ENCODE measurements around the gene OSER1. TPM values are rescaled to one million over a fixed set of nuclear protein-coding genes. Genes with fewer than 3 reads are reported as not detected.

Gene OSER1
- total RNA-seq, 1 donor from 2014 or later: 35.2 TPM

DNA sequence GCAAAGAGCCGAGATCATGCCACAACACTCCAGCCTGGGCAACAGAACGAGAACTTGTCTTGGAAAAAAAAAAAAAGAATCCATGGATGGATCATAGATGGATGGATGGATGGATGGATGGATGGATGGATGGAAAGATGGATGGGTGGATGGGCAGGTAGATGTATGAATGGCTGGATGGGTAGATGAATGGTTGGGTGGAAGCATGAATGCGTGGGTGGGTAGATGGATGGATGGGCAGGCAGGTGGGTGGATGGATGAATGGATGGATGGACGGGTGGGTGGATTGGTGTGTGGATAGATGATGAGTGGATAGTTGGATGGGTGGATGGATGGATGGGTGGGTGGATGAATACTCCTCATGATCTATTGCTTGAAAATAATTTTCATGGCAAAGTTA, 25.0 kb downstream of the OSER1 start:
- DNase-seq (no peak), ATAC-seq (no peak)
- intact Hi-C loops (cut with micrococcal nuclease): loop anchor here (5.0 kb wide), 1 partner anchor 63 kb away; no protein-coding TSS in a partner anchor

DNA sequence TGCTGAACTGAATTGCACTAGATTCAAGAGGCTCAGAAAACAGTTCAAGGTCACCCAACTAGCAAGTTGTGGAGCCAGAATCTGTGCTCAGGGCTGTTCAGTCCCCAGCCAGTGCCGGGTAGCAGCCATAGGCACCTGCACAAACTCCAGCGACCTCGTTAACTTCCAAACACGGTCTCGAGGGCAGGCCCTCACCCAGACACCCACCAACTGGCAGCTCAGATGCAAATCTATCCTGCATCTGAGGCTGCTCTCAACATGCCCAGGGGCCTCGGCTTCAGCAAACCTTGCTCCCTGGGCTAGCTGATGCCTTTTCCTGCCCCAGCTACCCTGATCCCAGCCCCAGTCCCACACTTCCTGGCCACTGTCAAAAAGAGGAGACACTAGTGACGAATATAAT, 27.3 kb downstream of the OSER1 start:
- intact Hi-C loops (cut with micrococcal nuclease): no loop called here

DNA sequence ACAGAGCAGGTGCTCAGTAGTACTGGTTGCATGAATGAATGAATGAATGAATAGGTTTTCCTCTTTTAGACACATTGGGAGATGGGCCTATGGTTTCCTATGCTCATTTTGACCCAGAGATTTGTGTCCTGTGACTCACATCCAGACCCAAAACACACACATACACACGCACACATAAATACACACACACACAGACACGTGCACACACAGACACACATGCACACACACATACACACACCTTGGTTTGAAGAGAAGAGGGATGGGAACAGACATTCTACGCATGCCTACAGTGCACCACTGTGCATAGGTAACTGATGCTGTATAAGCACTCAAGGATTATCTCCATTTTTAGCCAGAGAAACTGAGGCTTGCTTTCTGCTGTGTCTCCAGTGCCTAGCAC, 27.7 kb downstream of the OSER1 start:
- ATAC-seq (no peak), DNase-seq (no peak)
- intact Hi-C loops (cut with micrococcal nuclease): no loop called here

More for the DNA sequence above, 27.3 kb downstream of the OSER1 start:
- no peak for ATAC-seq
- peak; percentile 39 for DNase-seq

DNA sequence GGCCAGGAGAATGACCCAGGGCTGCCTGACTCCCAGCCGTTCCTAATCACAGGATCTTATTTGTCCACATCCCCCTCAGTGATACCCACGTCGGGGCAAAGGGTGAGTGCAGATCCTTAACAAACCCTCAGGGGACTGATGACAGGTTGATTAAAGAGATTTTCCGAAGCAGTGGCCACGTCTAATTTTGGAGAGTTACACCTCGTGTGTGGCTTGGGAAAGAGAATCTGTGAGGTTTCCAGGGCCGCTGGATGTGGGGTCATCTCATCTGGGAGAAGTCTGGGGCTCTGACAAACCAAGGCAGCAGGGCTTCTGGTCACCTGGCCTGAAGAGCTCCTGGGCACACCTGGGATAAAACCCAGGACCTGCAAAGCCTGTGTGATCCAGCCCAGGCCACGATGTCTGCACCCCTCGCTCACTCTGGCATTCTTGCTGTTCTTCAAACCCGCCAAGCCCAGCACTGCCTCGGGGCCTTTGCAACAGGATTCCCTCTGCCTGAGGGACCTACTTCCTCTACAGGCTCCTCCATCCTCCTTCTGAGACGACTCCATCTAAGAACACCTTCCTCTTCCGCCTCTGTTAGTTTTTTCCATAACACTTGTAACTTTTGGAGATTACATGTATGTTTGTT, 28.3 kb downstream of the OSER1 start:
- ATAC-seq (no peak), DNase-seq (no peak)
- intact Hi-C loops (cut with micrococcal nuclease): no loop called here

DNA sequence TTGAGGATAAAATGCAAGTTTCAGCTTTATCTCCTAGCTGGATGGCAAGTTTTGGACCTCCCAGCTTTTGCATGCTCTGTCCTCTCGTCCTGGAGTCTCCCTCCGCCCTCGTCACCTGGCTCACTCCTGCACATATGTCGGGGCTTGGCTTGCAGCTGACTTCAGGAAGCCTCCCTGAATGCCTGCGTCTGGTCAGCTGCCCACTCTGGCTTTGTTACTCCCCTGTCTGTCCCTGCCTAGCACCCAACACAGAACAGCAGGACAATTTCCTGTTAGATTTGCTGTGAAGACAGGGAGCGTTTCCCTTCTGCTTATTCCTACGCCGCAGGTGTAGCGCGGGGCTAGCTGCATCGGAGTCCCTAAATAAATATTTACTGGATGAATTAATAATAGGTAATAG, 29.0 kb downstream of the OSER1 start:
- ATAC-seq (peak; percentile 58), DNase-seq (peak; percentile 62)
- intact Hi-C loops (cut with micrococcal nuclease): no loop called here

DNA sequence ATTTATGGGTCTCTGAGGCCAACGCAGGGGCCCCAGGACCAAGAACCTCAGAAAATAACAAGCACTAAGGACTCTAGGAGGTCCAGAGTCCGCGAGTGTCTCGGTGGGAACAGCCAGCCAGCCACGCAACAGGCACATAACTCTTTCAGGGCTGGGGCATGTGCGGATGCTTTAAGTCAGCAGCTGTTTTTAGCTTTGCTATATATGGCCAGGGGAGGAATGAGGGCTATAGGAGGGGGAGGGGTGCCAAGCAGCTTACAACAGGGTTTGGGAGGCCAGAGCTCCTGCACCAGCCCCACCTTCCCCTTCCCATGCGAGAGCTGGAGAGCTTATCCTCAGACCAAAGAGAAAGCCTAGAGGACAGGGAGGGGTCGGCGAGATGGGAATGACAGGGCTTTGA, 29.8 kb downstream of the OSER1 start:
- DNase-seq: peak; percentile 81
- intact Hi-C loops (cut with micrococcal nuclease): no loop called here
- peak; percentile 86 for ATAC-seq

DNA sequence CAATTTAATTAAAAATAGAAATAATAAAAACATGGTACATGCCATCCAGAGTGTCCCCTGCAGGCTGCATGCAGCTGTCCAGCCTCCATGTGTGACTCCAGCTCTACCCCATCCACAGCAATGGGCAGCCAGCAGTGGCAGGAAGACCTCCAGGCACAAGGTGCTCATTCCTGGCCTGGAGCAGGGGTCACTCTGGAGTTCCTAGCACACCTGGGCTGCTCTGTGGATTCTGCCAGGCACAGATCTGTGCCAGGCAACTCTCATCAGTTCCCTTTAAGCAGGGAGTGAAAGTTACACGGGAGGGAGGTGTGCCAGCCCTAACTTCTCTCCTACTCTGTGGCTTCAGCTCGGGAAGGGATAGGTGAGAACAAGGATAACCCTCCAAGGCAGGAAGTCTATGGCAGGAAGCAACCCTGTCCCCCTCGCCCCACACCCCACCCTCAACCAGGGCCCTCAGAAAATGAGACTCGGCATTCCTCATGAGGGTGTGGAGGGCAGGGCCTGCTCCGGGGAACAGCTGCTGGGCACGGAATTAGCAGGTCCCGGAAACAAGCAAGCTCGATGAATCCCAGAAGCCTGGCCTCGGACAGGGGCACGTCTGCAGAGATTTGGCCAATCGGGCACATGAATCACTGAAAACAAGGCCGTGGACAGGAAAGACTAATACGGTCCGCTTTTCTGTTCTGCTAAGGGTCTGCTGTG, 33.6 kb downstream of the OSER1 start:
- no peak for ATAC-seq
- intact Hi-C loops (cut with micrococcal nuclease): no loop called here
- no peak for DNase-seq

DNA sequence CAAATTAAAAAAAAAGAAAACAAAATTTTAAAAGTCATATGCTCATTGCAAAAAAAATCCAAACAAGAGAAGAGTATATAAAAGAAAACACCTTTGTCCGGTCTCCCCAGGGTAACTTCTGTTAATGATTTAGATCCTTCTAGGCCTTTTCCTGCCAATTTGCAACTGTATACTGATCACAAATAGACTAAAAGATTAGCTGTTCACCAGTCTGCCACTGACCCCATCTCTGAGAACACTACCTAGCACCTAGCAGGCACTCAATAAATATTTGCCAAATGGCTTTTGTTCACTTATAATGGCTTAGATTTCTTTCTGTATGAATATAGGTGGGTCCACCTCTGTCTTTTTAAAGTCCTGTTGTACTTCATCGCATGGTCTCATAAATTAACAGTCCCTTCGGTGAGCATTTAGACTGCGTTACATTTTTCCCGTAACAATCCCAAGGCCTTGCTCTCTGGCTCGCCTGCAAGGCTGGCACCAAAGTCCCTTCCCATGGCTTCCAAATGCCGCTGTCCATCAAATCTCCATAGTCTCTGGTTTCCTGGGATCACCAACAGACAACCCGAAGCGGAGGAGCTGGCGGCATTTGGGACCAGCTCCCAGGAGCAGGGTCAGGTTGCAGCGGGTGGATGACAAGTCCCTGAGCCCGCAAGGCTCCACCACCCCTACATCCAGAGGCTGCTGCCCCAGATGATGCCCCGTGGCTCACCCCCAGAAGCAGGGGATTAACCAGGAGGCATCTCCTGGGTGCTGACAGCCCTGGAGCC, 35.4 kb downstream of the OSER1 start:
- intact Hi-C loops (cut with micrococcal nuclease): no loop called here

DNA sequence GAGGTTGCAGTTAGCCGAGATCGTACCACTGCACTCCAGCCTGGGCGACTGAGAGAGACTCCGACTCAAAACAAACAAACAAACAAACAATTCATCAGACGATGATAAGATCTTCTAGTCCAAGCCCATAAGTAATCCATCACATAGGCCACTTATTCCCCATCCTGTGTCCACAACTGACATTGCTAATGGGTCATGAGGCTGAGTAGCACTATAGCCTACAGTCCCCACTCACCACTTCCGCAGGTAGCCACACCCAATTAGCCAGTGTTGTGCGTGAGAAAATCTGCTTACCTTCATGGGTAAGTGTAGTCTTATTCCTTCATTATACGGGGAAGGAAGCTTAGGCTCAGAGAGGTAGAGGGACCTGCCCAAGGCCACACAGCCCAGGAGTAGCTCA, 36.7 kb downstream of the OSER1 start:
- intact Hi-C loops (cut with micrococcal nuclease): no loop called here
- no peak for ATAC-seq
- no peak for DNase-seq

More for the DNA sequence above, 35.4 kb downstream of the OSER1 start:
- peak; percentile 48 for ATAC-seq
- DNase-seq: peak; percentile 49

DNA sequence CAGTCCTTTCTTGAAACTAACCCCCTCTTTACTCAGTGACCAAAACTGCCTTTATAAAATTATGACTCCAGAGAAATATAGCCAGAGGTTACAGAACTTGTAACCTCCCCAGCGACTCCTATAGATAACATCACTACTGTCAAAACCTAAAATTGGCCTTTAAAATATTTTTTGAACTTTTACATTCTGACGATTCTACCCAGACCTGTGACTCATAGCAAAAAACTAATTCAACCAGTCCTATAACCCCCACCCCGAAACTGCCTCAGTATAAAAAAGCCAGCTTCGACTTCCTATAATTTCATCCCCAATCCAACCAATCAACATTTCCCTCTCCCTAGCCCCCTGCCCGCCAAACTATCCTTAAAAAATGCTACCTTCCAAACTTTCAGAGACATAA, 37.5 kb downstream of the OSER1 start:
- intact Hi-C loops (cut with micrococcal nuclease): no loop called here
- DNase-seq (no peak), ATAC-seq (no peak)

DNA sequence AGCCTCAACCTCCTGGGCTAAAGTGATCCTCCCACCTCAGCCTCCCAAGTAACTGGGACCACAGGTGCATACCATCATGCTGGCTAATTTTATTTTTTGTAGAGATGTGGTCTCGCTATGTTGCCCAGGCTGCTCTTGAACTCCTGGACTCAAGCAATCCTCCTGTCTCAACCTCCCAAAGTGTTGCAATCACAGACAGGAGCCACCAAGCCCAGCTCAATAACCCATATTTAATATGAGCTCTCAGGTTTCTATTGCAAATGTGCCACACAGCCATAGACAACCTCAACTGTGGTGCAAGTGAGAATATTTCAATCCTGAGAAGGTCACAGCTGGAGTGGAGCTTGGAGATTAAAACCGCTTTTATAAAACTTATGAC, 38.0 kb downstream of the OSER1 start:
- intact Hi-C loops (cut with micrococcal nuclease): no loop called here
- DNase-seq: no peak
- ATAC-seq: no peak

DNA sequence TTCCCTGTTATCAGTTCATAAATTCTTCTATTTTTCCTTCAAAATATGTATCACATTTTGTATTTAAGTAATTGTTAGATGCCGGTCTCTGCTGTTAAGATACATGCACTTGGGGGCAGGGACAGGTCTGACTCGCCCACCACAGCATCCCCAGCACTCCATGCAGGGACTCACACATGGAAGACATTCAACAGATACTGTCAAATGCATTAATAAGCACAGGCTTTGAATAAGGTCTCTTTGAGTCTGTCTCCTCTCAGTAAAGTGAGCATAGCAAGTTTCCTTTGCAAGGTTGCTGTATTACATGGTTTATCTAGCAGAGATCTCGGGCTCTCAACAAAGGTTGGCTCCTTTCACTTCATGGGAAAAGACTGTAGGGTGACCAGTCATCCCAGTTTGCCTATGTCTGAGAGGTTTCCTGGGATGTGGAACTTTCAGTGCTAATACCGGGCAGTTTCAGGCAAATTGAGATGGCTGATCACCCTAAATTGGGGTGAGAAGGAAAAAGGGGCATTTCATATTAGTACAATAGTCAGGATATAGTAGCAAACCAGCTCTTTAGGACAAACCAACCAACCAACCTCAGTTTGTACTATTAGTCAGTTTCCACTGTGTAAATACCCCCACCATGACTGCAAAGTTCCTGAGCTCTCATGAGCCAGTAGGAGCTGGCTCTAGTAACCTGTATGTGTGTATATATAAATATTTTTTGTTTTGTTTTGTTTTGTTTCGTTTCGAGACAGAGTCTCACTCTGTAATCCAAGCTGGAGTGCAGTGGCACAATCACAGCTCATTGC, 38.6 kb downstream of the OSER1 start:
- intact Hi-C loops (cut with micrococcal nuclease): no loop called here
- ATAC-seq (no peak), DNase-seq (no peak)

DNA sequence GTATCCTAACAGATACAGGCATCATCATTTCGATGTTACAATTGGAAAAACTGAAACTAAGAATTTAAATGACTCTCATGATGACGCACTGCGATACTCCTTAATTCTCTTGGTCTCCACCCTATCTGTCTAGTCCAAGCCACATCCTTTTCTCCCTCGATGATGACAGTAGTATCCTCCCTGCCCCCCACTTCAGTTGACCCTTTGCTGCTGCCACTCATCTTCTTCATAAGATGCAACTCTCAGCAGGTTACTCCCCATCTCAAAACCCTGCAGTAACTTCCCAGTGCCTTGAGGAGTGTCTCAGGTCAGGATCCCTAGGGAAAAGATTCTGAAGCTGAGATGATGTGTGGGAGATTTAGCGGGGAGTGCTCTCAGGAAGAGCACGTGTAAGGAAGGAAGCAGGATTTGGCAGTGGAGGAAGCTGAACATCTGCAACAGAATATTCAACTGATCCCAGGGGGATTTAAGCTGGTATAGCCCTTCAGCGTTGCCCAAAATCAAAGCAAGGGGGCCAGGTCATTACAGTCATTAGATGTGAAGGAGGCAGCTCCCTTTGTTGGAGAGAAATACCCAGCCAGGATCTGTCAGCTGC, 39.7 kb downstream of the OSER1 start:
- DNase-seq: no peak
- no peak for ATAC-seq
- intact Hi-C loops (cut with micrococcal nuclease): no loop called here

DNA sequence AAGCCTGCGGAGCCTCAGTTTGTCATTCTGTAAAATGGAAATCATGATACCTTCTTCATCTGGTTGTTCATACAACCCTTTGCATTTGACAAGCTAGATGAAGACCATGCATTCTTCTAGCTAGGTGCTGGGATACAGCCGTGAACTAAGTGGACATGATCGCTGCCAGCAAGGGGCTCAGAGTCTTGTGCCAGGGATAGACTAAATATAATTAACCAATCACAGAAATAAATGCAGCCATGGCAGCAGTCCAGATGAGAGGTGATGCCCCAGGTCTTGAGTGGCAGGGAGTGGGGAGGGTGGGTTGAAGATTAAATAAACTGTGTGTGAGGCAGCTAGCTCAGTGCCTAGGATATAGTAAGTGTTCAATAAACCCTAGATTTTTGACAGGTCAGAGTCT, 42.8 kb downstream of the OSER1 start:
- intact Hi-C loops (cut with micrococcal nuclease): no loop called here
- ATAC-seq: peak; percentile 57
- DNase-seq: peak; percentile 47

DNA sequence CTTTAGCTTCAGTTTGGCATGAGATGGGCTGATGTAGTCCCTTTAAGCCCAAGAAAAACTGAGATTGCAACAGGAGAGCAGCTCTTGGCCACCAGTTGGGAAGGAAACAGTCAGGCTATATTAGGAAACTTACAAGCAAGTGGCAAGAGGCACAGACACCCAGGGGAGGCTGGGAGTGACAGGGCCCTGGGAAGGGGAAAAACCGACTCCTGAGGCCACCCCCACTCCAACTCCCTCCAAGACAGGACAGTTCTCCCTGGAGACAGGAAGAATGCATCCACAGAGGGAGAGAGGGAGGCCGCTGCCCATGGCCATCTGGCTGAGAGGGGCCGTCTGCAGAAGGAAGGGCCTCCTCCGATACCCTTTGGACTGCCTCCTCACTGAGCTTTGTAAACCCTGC, 44.1 kb downstream of the OSER1 start:
- DNase-seq (peak; percentile 60), ATAC-seq (peak; percentile 87)
- intact Hi-C loops (cut with micrococcal nuclease): no loop called here

DNA sequence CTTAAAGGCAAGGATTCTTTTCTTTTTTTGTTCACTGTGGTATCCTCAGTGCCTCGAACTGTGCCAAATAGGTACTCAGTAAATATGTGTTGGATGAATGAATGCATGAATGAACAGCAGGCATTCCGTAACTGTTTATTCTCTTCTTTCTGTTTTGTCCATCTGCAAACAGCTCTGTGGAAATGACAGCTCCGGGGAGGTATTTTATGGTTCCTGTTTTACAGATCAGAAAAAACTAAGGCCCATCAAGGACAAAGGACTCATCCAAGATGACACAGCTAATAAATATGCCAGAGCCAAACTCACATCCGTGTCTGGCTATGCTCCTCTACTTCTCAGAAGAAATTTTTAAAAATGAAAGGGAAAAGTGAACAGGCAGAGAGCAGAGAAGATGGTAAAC, 44.6 kb downstream of the OSER1 start:
- ATAC-seq: no peak
- intact Hi-C loops (cut with micrococcal nuclease): no loop called here
- DNase-seq: no peak

DNA sequence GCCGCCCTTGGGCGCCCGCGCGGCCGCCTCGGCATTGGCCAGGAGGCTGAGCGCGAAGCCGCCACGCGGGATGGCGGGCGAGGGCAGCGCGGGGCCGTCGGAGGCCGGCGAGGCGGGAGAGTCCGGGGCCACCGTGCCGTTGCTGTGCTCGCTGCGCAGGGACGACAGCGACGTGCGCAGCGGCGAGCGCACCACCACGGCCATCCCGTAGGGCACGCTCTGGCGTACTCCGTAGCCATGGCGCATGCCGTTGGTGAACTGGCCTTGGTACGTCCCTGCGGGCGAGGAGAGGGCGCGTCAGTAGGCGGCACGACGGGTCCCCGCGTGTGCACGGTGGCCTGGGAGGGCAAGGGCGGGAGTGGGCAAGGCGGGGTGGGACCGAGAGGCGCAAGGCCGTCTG, 50.4 kb downstream of the OSER1 start:
- intact Hi-C loops (cut with micrococcal nuclease): no loop called here
- ATAC-seq (peak; percentile 7), DNase-seq (no peak)

DNA sequence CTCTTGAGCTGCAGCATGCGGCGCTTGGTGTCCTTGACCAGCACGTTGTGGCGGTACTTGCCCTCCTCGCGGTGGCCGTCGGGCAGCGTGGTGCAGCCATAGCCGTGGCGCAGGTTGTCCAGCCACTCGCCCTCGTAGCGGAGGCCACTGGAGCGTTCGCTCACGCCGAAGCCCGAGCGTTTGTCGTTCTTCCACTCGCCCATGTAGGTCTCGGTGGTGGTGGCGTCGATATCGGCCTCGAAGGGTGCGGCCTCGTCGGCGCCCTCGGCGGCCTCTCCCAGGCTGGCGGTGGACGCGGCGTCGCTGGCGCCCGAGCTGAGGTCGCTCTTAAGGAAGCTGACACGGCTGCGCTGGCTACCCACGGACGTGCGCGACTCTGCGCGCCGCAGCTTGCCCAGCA, 50.9 kb downstream of the OSER1 start:
- ATAC-seq (no peak), DNase-seq (no peak)

DNA sequence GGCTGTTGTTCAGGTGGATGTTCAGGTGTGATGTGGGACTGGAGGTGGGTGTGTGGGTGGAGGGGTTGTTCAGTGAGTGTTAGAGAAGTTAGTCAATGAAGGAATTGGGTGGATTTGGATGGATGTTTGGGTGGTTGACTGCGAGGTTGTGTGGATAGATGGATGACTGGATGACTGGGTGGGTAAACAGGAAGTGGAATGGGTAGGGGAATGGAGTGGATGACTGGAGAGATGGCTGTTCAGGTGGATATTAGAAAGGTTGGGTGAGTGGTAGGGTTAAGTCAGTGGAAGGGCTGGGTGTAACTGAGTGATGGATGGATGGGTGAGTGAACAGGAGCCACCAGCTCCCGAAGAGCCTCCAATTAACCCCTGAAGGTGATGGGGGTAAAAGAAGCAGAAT, 51.4 kb downstream of the OSER1 start:
- ATAC-seq (no peak), DNase-seq (no peak)
- intact Hi-C loops (cut with micrococcal nuclease): no loop called here

More for the DNA sequence above, 50.9 kb downstream of the OSER1 start:
- intact Hi-C loops (cut with micrococcal nuclease): no loop called here

All from left ventricle myocardium superior (tissue), 1 donor.